ENCODE results near the gene SYNE1.
"Not testable (repeated sequence)": the region's sequence is repeated elsewhere in the genome, so short reads cannot be mapped to it uniquely, and the experiment has no call there.

The SYNE1 gene

DNA sequence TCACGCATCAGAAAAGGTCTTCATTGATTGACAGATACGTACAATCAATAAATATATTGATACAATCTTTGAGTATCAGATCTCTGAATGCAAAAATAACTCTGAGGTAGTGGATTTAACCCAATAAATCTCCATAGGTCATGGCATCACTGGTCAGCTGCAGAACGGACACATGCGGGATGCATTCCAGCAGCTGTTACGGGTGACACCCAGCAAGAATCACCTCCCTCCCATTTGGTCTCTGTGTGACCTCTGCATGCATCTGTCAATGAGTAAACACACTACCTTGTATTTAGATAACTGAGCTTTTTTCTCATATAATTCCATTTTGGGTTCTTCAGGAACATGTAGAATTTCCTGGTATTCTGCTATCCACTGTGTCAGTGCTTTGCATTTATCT, 285.4 kb downstream of the SYNE1 start:
- peaks cover 48 to 57% of the 10 kb centered on the region in 2 donors for H3K36me3 ChIP-seq (ENCODE audit: control insufficient read depth in 2 of 2, insufficient read depth in 2 of 2, low read length in 2 of 2)
- H3K27ac ChIP-seq (ENCODE audit: low read length) = no peak overlapping the region
- no peak overlapping the region for H3K9ac ChIP-seq (ENCODE audit: low read length in 2 of 2)
- H3K27me3 ChIP-seq (ENCODE audit: control insufficient read depth in 1 of 2, insufficient read depth in 2 of 2, low read length in 2 of 2) = no peaks in the 10 kb centered on the region
- H3K4me1 ChIP-seq (ENCODE audit: control insufficient read depth, insufficient read depth, low read length) = no peaks in the 10 kb centered on the region
- no peaks in the 10 kb centered on the region for H3K9me3 ChIP-seq (ENCODE audit: control insufficient read depth in 2 of 2, low read length in 2 of 2)
- no peak overlapping the region for H3K4me3 ChIP-seq (ENCODE audit: low read length in 2 of 2)

DNA sequence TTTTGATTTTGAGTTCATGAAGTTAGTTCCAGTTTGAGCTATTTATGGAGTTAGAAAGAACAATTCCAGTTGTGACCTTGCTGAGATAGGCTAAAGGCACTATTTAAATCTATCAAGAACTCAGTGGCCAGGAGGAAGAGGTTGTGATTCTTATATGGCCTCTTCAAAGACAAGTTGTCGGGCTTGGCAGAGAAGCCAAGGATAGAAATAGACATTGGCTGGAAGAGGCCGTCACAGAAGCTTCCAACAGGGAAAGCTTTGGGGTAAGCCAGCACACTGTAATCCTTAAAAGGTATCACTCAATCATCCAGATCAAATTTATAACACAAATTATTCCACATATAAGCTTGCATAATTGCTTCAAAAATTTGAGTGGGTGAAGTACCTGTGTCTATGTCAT, 286.1 kb downstream of the SYNE1 start:
- H3K36me3 ChIP-seq (ENCODE audit: control insufficient read depth in 2 of 2, insufficient read depth in 2 of 2, low read length in 2 of 2) = peaks cover 46 to 54% of the 10 kb centered on the region in 2 donors
- no peaks in the 10 kb centered on the region for H3K4me1 ChIP-seq (ENCODE audit: control insufficient read depth, insufficient read depth, low read length)
- H3K9ac ChIP-seq (ENCODE audit: low read length in 2 of 2) = no peak overlapping the region
- H3K9me3 ChIP-seq (ENCODE audit: control insufficient read depth in 2 of 2, low read length in 2 of 2) = no peaks in the 10 kb centered on the region
- no peaks in the 10 kb centered on the region for H3K27me3 ChIP-seq (ENCODE audit: control insufficient read depth in 1 of 2, insufficient read depth in 2 of 2, low read length in 2 of 2)
- no peak overlapping the region for H3K27ac ChIP-seq (ENCODE audit: low read length)
- no peak overlapping the region for H3K4me3 ChIP-seq (ENCODE audit: low read length in 2 of 2)

DNA sequence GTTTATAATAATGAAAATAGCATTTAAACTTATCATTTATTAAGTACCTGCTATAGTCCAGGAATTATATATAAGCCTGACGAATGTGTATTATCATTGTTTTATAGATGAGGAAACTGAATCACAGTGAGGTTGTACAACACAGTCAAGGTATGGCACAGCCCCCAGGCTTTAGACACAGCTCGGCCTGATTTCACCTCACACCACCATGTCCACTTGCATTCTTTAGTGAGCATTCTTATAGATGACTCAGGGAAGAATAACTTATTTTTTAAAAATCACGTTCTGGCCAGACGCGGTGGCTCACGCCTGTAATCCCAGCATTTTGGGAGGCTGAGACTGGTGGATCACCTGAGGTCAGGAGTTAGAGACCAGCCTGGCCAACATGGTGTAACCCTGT, 289.0 kb downstream of the SYNE1 start:
- no peaks in the 10 kb centered on the region for H3K27me3 ChIP-seq (ENCODE audit: control insufficient read depth in 1 of 2, insufficient read depth in 2 of 2, low read length in 2 of 2)
- no peak overlapping the region for H3K9ac ChIP-seq (ENCODE audit: low read length in 2 of 2)
- no peak overlapping the region for H3K4me3 ChIP-seq (ENCODE audit: low read length in 2 of 2)
- H3K27ac ChIP-seq (ENCODE audit: low read length) = no peak overlapping the region
- peaks cover 42 to 50% of the 10 kb centered on the region in 2 donors for H3K36me3 ChIP-seq (ENCODE audit: control insufficient read depth in 2 of 2, insufficient read depth in 2 of 2, low read length in 2 of 2)
- no peaks in the 10 kb centered on the region for H3K9me3 ChIP-seq (ENCODE audit: control insufficient read depth in 2 of 2, low read length in 2 of 2)
- H3K4me1 ChIP-seq (ENCODE audit: control insufficient read depth, insufficient read depth, low read length) = no peaks in the 10 kb centered on the region

DNA sequence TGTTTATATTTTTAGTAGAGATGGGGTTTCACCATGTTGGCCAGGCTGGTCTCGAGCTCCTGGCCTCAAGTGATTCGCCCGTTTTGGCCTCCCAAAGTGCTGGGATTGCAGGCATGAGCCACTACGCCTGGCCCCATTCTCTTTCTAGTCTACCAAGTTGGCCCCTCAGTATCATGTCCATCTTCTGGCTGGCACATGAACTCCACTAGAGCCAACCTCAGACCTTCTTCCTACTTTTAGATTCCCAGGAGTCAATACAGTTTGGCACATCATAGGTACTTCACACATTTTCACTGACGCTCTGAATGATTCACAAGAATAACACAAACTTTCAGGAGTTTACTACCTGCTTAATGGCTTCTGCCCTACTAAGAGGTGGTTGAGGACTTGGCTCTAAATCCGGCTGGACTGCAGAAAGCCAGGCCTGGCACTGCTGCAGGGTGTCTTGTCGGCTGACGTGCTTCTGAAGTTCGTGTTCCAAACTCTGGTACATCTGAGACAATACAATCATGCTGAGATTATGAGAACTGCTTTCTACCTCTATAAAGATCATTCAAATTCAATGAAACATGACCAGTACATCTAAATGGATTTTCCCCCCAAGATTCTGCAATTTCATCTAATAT, 293.3 kb downstream of the SYNE1 start:
- no peak overlapping the region for H3K4me3 ChIP-seq (ENCODE audit: low read length in 2 of 2)
- H3K27ac ChIP-seq (ENCODE audit: low read length) = no peak overlapping the region
- H3K4me1 ChIP-seq (ENCODE audit: control insufficient read depth, insufficient read depth, low read length) = no peaks in the 10 kb centered on the region
- no peaks in the 10 kb centered on the region for H3K27me3 ChIP-seq (ENCODE audit: control insufficient read depth in 1 of 2, insufficient read depth in 2 of 2, low read length in 2 of 2)
- H3K9me3 ChIP-seq (ENCODE audit: control insufficient read depth in 2 of 2, low read length in 2 of 2) = no peaks in the 10 kb centered on the region
- H3K36me3 ChIP-seq (ENCODE audit: control insufficient read depth in 2 of 2, insufficient read depth in 2 of 2, low read length in 2 of 2) = peaks cover 39 to 51% of the 10 kb centered on the region in 2 donors
- no peak overlapping the region for H3K9ac ChIP-seq (ENCODE audit: low read length in 2 of 2)

DNA sequence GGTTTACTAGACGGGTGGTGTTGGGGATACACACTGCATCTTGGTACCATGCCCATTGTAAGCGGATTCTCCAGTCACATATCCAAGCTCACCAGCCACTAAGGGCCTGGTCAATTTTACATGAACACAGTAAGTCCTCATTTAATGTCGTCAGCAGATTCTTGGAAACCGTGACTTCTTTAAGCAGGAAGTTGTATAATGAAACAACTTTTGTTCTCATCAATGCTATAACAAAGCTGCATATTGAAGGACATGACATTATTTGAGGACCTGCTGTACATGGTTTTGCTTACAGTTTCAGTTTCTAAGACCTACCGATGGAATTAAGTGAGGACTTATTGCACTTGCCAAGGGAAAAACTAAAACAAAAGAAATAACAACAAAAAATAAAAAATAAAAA, 295.6 kb downstream of the SYNE1 start:
- Histone ChIP-seq H3K9me3 (ENCODE audit: control insufficient read depth in 2 of 2, low read length in 2 of 2) (no peaks in the 10 kb centered on the region), H3K27ac (ENCODE audit: low read length) (no peak overlapping the region), H3K36me3 (ENCODE audit: control insufficient read depth in 2 of 2, insufficient read depth in 2 of 2, low read length in 2 of 2) (peaks cover 45 to 52% of the 10 kb centered on the region in 2 donors)

DNA sequence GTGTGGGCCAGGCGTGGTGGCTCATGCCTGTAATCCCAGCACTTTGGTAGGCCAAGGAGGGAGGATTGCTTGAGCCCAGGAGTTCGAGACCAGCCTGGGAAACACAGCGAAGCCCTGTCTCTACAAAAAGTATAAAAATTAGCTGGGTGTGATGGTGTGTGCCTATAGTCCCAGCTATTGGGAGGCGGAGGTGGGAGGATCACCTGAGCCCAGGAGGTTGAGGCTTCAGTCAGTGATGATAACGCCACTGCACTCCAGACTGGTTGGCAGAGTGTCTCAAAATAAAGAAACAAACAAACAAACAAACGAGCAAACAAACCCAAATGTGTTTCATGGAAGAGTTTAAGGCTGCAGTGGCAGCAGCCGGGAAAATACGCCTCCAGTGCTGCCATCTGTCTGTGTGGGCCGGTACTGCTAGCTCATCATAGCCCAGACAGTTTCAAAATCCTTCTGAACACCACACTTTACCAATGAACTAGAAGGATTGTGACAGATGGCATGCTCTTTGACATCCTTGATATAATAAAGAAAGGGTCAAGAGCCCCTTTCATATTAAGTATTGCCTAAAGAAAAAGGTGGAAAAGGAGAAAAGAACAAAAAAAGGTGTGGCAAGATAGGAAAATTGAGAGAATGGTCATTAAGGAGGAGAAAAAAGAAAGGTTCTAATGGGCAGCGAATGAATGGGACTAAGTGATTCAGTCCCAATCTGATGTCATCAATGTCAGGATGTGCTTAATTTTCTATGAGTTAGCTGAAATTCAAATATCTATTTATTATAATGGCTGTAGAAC, 298.6 kb downstream of the SYNE1 start:
- Histone ChIP-seq H3K27ac (ENCODE audit: low read length) (no peak overlapping the region), H3K9me3 (ENCODE audit: control insufficient read depth in 2 of 2, low read length in 2 of 2) (no peaks in the 10 kb centered on the region), H3K4me3 (ENCODE audit: low read length in 2 of 2) (no peak overlapping the region), H3K27me3 (ENCODE audit: control insufficient read depth in 1 of 2, insufficient read depth in 2 of 2, low read length in 2 of 2) (no peaks in the 10 kb centered on the region), H3K36me3 (ENCODE audit: control insufficient read depth in 2 of 2, insufficient read depth in 2 of 2, low read length in 2 of 2) (peaks cover 55 to 60% of the 10 kb centered on the region in 2 donors), H3K4me1 (ENCODE audit: control insufficient read depth, insufficient read depth, low read length) (no peaks in the 10 kb centered on the region), H3K9ac (ENCODE audit: low read length in 2 of 2) (no peak overlapping the region)

More for the DNA sequence above, 295.6 kb downstream of the SYNE1 start:
- no peaks in the 10 kb centered on the region for H3K4me1 ChIP-seq (ENCODE audit: control insufficient read depth, insufficient read depth, low read length)
- no peak overlapping the region for H3K4me3 ChIP-seq (ENCODE audit: low read length in 2 of 2)
- H3K27me3 ChIP-seq (ENCODE audit: control insufficient read depth in 1 of 2, insufficient read depth in 2 of 2, low read length in 2 of 2) = no peaks in the 10 kb centered on the region
- H3K9ac ChIP-seq (ENCODE audit: low read length in 2 of 2) = no peak overlapping the region

DNA sequence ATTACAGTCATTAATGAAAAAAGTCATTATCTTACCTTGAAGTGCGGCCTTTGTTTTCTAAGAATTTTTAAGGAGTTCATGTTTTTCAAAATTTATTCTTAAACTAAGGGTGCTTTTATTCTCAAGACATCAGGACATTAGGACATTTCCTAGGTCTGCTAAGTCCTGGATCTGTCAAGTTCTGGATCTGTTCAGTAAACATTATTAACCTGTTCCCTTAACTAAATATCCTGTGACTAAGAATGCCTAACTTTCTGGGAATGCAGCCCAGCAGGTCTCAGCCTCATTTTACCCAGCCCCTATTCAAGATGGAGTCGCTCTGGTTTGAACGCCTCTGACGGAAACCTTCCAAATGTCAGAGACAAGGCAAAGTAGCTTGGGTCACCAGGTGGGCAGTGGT, 302.6 kb downstream of the SYNE1 start:
- Histone ChIP-seq H3K9me3 (ENCODE audit: control insufficient read depth in 2 of 2, low read length in 2 of 2) (no peaks in the 10 kb centered on the region), H3K27ac (ENCODE audit: low read length) (no peak overlapping the region), H3K4me3 (ENCODE audit: low read length in 2 of 2) (no peak overlapping the region), H3K4me1 (ENCODE audit: control insufficient read depth, insufficient read depth, low read length) (no peaks in the 10 kb centered on the region), H3K9ac (ENCODE audit: low read length in 2 of 2) (no peak overlapping the region), H3K36me3 (ENCODE audit: control insufficient read depth in 2 of 2, insufficient read depth in 2 of 2, low read length in 2 of 2) (peaks cover 63 to 67% of the 10 kb centered on the region in 2 donors), H3K27me3 (ENCODE audit: control insufficient read depth in 1 of 2, insufficient read depth in 2 of 2, low read length in 2 of 2) (no peaks in the 10 kb centered on the region)

DNA sequence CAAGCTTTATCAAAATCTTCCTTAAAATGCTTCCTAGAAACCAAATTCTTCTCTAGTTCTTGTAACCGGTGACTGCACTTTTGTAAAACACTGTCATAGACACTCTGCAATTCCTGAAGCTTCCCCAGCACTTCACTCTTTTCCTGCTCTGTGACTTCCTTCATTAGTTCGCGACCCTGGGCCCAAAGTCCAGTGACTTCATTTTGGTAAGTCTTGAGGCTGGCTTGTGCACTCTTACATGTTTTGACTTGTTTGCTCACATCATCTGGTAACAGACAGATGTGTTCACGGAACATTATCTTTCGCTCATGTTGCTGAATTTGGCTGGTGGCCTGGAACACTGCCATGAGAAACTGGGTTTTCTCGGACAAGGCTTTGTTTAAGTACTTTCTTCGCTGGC, 306.2 kb downstream of the SYNE1 start:
- Histone ChIP-seq H3K4me3 (ENCODE audit: low read length in 2 of 2) (no peak overlapping the region), H3K4me1 (ENCODE audit: control insufficient read depth, insufficient read depth, low read length) (no peaks in the 10 kb centered on the region), H3K36me3 (ENCODE audit: control insufficient read depth in 2 of 2, insufficient read depth in 2 of 2, low read length in 2 of 2) (peaks cover 60 to 61% of the 10 kb centered on the region in 2 donors), H3K9me3 (ENCODE audit: control insufficient read depth in 2 of 2, low read length in 2 of 2) (no peaks in the 10 kb centered on the region), H3K27ac (ENCODE audit: low read length) (no peak overlapping the region), H3K27me3 (ENCODE audit: control insufficient read depth in 1 of 2, insufficient read depth in 2 of 2, low read length in 2 of 2) (no peaks in the 10 kb centered on the region), H3K9ac (ENCODE audit: low read length in 2 of 2) (no peak overlapping the region)

DNA sequence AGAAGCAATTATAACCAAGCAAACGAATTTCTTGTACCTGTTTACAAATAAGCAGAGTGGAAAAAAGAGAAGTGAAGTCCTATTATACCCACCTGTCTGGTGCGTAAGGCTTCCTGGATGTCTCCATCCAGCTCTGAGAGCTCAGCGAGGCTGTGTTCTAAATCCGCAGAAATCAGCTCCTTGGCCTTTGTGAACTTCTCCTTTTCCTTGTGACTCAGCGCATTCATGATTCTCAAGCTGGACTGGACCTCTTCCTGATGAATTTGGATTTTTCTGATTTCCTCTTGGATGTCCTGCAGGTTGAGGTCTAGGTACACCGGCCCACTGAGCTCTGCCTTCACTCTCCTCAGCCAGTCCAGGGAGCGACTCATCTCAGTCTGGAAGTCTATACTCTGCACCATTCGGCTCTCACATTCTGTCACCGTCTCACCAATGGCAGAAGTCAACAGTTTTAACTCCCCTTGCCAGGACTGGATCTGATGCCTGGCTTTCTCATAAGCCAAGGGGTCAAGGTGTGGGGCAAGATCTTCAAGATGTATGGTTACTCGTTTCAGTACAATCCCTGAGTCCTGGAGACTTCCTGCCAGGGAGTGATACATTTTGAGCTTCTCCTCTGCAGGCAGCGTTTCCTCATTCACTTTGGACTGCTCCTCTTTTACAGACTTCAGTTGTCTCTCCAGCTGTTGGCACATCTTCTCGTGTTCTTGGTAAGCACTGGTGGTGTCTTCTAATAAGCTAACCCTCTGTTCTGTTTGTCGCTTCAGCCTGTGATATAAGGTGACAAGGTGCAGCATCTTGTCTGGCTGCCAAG, 307.3 kb downstream of the SYNE1 start:
- Histone ChIP-seq H3K27ac (ENCODE audit: low read length) (no peak overlapping the region), H3K36me3 (ENCODE audit: control insufficient read depth in 2 of 2, insufficient read depth in 2 of 2, low read length in 2 of 2) (peaks cover 61 to 63% of the 10 kb centered on the region in 2 donors), H3K4me1 (ENCODE audit: control insufficient read depth, insufficient read depth, low read length) (no peaks in the 10 kb centered on the region), H3K27me3 (ENCODE audit: control insufficient read depth in 1 of 2, insufficient read depth in 2 of 2, low read length in 2 of 2) (no peaks in the 10 kb centered on the region), H3K9ac (ENCODE audit: low read length in 2 of 2) (no peak overlapping the region), H3K4me3 (ENCODE audit: low read length in 2 of 2) (no peak overlapping the region), H3K9me3 (ENCODE audit: control insufficient read depth in 2 of 2, low read length in 2 of 2) (no peaks in the 10 kb centered on the region)

DNA sequence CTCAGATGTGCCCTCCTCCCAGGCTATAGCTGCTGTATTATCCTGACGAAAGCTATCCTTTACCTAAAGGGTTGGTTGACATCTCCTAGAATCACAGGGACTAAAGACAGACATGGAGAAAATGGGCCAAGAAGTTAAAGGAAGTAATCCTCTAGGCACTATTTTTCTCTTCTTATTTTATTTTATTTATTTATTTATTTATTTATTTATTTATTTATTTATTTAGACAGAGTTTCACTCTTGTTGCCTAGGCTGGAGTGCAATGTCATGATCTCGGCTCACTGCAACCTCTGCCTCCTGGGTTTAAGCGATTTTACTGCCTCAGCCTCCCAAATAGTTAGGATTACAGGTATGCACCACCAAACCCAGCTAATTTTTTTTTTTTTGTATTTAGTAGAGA, 309.0 kb downstream of the SYNE1 start:
- H3K27ac ChIP-seq (ENCODE audit: low read length); H3K9me3 ChIP-seq (ENCODE audit: control insufficient read depth in 2 of 2, low read length in 2 of 2); H3K27me3 ChIP-seq (ENCODE audit: control insufficient read depth in 1 of 2, insufficient read depth in 2 of 2, low read length in 2 of 2); H3K4me3 ChIP-seq (ENCODE audit: low read length in 2 of 2); H3K4me1 ChIP-seq (ENCODE audit: control insufficient read depth, insufficient read depth, low read length); H3K9ac ChIP-seq (ENCODE audit: low read length in 2 of 2): not testable (repeated sequence)
- peaks cover 59 to 60% of the 10 kb centered on the region in 2 donors for H3K36me3 ChIP-seq (ENCODE audit: control insufficient read depth in 2 of 2, insufficient read depth in 2 of 2, low read length in 2 of 2)

Measured in stomach smooth muscle (tissue), 2 donors.